ENCODE data around the gene MED29. TPM values are rescaled to one million over a fixed set of nuclear protein-coding genes. Genes with fewer than 3 reads are reported as not detected.

Gene MED29
- total and polyA plus RNA-seq, 2 experiments from 2014 or later = 43.8 to 59.6 TPM

GRCh38 chr19:39390451-39390750 lies 777 bp upstream of the MED29 start:
- Histone ChIP-seq H3K36me3 (peaks cover 36% of the 10 kb centered on the region), H3K27me3 (no peaks in the 10 kb centered on the region), H3K4me1 (ENCODE audit: low read depth) (peaks cover 8% of the 10 kb centered on the region), H3K27ac (peak overlapping the region; percentile 94), H3K4me3 (peak overlapping the region; percentile 92), H3K9me3 (ENCODE audit: low read depth) (no peaks in the 10 kb centered on the region)
- TF ChIP-seq CTCF (IDR thresholded peaks at IDR 0.05; ENCODE audit: low read depth, low read length) = no peak
- DNase-seq (ENCODE audit: low read depth in 1 of 2, low spot score in 1 of 2) = no peak

- Histone ChIP-seq H3K27ac (peak overlapping the region; percentile 55), H3K27me3 (no peaks in the 10 kb centered on the region), H3K4me3 (no peak overlapping the region), H3K36me3 (peaks cover 7% of the 10 kb centered on the region), H3K4me1 (ENCODE audit: low read depth) (peaks cover 11% of the 10 kb centered on the region), H3K9me3 (ENCODE audit: low read depth) (no peaks in the 10 kb centered on the region)
- TF ChIP-seq CTCF (IDR thresholded peaks at IDR 0.05; ENCODE audit: low read depth, low read length) = peak; percentile 97
- peak; percentile 86 to 91 for DNase-seq (ENCODE audit: low read depth in 1 of 2, low spot score in 1 of 2)
Observed at GRCh38 chr19:39397360-39398296, 6.5 kb downstream of the MED29 start.

DNA sequence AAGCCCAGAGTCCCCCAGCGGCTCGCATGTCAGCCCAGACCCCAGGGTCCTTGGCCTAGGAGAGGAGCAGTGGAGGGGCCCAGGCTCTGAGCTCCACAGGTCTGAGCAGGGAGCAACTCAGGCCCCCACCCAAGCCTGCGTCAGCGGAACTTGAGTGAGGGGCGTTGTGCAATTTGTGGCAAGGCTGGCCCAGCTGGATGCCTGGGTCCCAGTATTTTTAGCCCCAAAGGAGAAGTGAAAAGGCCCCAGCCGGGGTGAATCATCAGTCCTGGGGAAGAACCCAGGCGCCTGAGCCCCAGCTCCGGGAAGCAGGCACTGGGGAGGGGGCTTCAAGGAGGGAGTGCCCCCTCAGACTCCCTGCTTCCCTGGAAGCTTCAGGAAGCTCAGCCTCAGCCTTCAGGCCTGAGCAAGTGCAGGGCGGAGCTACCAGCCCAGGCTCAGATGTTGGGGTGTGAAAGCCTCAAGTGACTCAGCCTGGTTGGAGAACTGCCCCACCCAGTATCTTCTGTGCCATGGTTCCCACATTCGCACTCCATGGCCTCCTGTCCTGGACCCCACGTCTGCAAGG lies 7.2 kb downstream of the MED29 start:
- TF ChIP-seq CTCF (IDR thresholded peaks at IDR 0.05; ENCODE audit: low read depth, low read length) = no peak
- DNase-seq (ENCODE audit: low read depth in 1 of 2, low spot score in 1 of 2) = peak in 1 of 2 donors; percentile 75
- Histone ChIP-seq H3K36me3 (peaks cover 7% of the 10 kb centered on the region), H3K9me3 (ENCODE audit: low read depth) (no peaks in the 10 kb centered on the region), H3K27ac (no peak overlapping the region), H3K27me3 (no peaks in the 10 kb centered on the region), H3K4me1 (ENCODE audit: low read depth) (peaks cover 16% of the 10 kb centered on the region), H3K4me3 (no peak overlapping the region)

DNA sequence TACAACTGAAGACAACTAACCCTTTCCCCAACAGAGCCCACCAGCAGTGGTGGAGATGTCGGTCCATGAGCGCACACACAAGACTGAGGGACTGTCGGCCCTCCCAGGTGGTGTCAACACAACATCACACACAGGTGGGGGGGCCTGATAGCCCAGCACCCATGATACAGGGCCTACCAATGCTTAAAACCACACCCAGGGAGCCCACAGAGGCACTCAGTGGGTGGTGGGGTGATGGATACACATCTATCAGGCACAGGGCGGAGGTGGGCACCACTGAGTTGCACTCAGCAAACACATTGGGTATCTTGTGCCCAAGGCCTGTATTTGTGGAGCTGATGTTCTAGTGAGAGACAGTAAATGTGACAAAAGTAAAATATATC lies 8.5 kb downstream of the MED29 start:
- Histone ChIP-seq H3K4me1 (ENCODE audit: low read depth) (peaks cover 19% of the 10 kb centered on the region), H3K9me3 (ENCODE audit: low read depth) (no peaks in the 10 kb centered on the region), H3K4me3 (no peak overlapping the region), H3K27me3 (no peaks in the 10 kb centered on the region), H3K27ac (no peak overlapping the region), H3K36me3 (peaks cover 7% of the 10 kb centered on the region)
- no peak for DNase-seq (ENCODE audit: low read depth in 1 of 2, low spot score in 1 of 2)
- no peak for TF ChIP-seq CTCF (IDR thresholded peaks at IDR 0.05; ENCODE audit: low read depth, low read length)

DNA sequence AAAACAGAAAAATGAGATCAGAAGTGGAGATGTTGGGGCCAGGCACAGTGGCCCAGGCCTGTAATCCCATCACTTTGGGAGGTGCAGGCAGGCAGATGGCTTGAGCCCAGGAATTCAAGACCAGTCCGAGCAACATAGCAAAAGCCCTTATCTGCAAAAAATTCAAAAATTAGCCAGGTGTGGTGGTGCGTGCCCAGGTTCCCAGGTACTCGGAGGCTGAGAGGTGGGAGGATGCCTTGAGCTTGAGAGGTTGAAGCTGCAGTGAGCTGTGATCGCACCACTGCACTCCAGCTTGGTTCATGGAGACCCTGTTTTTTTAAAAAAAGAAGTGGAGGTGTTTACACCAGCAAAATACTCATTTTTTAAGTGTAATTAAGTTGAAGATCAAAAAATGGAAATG lies 8.9 kb downstream of the MED29 start:
- Histone ChIP-seq H3K4me3 (no peak overlapping the region), H3K9me3 (ENCODE audit: low read depth) (no peaks in the 10 kb centered on the region), H3K4me1 (ENCODE audit: low read depth) (peaks cover 19% of the 10 kb centered on the region), H3K27ac (no peak overlapping the region), H3K36me3 (peaks cover 4% of the 10 kb centered on the region), H3K27me3 (no peaks in the 10 kb centered on the region)
- no peak for DNase-seq (ENCODE audit: low read depth in 1 of 2, low spot score in 1 of 2)
- no peak for TF ChIP-seq CTCF (IDR thresholded peaks at IDR 0.05; ENCODE audit: low read depth, low read length)
